Measurements from ENCODE around the gene NFATC4. TPM values are rescaled to one million over a fixed set of nuclear protein-coding genes. Genes with fewer than 3 reads are reported as not detected.

The NFATC4 gene
- total and polyA plus RNA-seq, 2 experiments from 2014 or later: 84.8 to 96.9 TPM

DNA sequence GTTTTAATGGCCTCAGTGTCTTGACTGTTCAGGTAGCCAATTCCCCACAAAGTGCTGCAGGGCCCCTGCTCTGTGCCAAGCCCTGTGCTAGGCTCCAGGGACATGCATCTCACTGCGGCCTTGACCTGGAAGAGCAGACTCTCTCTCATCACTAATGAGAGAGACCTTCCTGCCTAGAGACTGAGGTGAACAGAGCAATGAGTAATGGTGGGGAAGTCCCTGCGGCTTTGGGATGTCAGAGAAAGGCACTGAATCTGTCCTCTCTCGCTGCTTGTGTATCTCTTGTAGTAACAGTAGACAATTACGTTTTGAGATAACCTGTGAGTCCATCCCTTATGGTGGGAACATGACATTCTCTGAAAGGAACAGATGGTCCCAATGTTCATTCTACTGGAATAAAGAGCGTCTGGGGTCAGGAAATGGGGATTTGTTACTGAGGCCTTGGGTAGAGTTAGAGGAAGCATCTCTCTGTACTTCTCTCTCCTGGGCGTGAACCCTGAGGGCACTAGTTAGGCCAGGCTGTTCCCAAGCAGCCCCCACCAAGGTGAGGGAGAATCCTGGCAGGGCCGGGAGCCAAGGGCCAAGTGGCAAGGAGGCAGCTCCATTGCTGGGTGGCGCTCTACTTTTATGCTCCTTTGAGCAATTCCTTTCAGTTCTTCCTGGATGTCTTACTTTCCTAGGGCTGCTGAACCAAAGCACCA is 13.5 kb downstream of the NFATC4 start:
- no peak for DNase-seq
- no peaks in the 10 kb centered on the region for H4K20me1 ChIP-seq (ENCODE audit: insufficient read depth)
- no peak overlapping the region for H3K9ac ChIP-seq
- no peak overlapping the region for H3K4me2 ChIP-seq (ENCODE audit: unreplicated experiment)
- H3K36me3 ChIP-seq (ENCODE audit: low read depth): peaks cover 7% of the 10 kb centered on the region; the same call in 1 of the 2 replicates
- no peaks in the 10 kb centered on the region for H3K9me3 ChIP-seq (ENCODE audit: low read depth)
- H2AFZ ChIP-seq: no peak overlapping the region
- TF ChIP-seq EZH2 (IDR thresholded peaks at IDR 0.05; ENCODE audit: insufficient read depth, poor library complexity, severe bottlenecking) (no peak), EZH2phosphoT487 (IDR thresholded peaks at IDR 0.05; ENCODE audit: insufficient read depth, low read depth) (no peak)
- no peaks in the 10 kb centered on the region for H3K9me2 ChIP-seq (ENCODE audit: insufficient read depth)
- no peak overlapping the region for H3K27ac ChIP-seq
- no peaks in the 10 kb centered on the region for H3K27me3 ChIP-seq (replicated peaks; ENCODE audit: insufficient read depth)
- 84 to 85% methylated on average over 8 of the region's 8 CpGs for WGBS, 2 experiments (ENCODE audit: low coverage in 1 of 2, low lambda C conversion rate in 2 of 2, missing lambda C conversion rate in 2 of 2)
- H3F3A ChIP-seq (ENCODE audit: insufficient read depth): peaks cover 22% of the 10 kb centered on the region
- 0 out of 2 replicates have a peak, but pooled peaks cover 3% of the 10 kb centered on the region for H3K4me1 ChIP-seq (ENCODE audit: insufficient read depth)
- in situ Hi-C loops (cut with MboI): no loop called here
- H3K4me3 ChIP-seq: no peak overlapping the region
- no peaks in the 10 kb centered on the region for H3K79me2 ChIP-seq (ENCODE audit: insufficient read depth)

DNA sequence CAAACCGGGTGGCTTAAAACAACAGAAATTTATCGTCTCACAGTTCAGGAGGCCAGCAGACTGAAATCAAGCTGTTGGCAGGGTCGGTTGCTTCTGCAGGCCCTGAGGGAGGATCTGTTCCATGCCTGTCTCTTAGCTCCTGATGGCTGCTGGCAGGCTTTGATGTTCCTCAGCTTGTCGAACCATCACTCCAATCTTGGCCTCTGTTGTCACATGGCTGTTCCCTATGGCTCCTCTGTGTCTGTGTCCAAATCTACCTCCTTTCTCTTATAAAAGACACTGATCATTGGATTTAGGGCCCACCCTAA is 14.0 kb downstream of the NFATC4 start:
- Histone ChIP-seq H2AFZ (no peak overlapping the region), H3K27ac (no peak overlapping the region), H3K9me3 (ENCODE audit: low read depth) (no peaks in the 10 kb centered on the region), H3K9me2 (ENCODE audit: insufficient read depth) (no peaks in the 10 kb centered on the region), H3K79me2 (ENCODE audit: insufficient read depth) (no peaks in the 10 kb centered on the region), H3K4me2 (ENCODE audit: unreplicated experiment) (no peak overlapping the region), H3K4me1 (ENCODE audit: insufficient read depth) (0 out of 2 replicates have a peak, but pooled peaks cover 3% of the 10 kb centered on the region), H4K20me1 (ENCODE audit: insufficient read depth) (no peaks in the 10 kb centered on the region), H3K27me3 (replicated peaks; ENCODE audit: insufficient read depth) (no peaks in the 10 kb centered on the region), H3K36me3 (ENCODE audit: low read depth) (peaks cover 2% of the 10 kb centered on the region; the same call in 1 of the 2 replicates), H3K4me3 (no peak overlapping the region), H3F3A (ENCODE audit: insufficient read depth) (peaks cover 17% of the 10 kb centered on the region), H3K9ac (no peak overlapping the region)
- in situ Hi-C loops (cut with MboI): no loop called here
- TF ChIP-seq EZH2 (IDR thresholded peaks at IDR 0.05; ENCODE audit: insufficient read depth, poor library complexity, severe bottlenecking) (no peak), EZH2phosphoT487 (IDR thresholded peaks at IDR 0.05; ENCODE audit: insufficient read depth, low read depth) (no peak)
- 17 to 18% methylated on average over 4 of the region's 4 CpGs for WGBS, 2 experiments (ENCODE audit: low coverage in 1 of 2, low lambda C conversion rate in 2 of 2, missing lambda C conversion rate in 2 of 2)
- no peak for DNase-seq

DNA sequence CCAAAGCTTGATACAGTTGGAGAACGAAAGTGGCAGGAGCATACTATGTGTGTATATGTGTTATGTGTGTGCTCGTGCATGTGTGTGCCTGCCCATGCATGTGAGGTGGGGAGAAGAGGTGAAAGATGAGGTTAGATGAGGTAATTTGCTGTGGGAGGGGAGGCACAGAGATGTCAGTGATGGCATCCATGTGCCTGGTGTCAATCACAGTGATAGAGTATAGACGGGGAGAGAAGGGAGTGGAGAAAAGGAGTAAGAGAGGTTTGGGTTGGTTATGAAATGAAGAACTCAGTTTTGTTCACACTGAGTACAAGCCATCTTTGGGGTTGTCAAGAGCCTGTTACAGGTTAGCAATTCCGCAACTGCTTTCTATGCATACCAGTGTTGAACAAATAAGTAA is 16.2 kb downstream of the NFATC4 start:
- Histone ChIP-seq H2AFZ (no peak overlapping the region), H3K4me1 (ENCODE audit: insufficient read depth) (no peaks in the 10 kb centered on the region), H3K36me3 (ENCODE audit: low read depth) (no peaks in the 10 kb centered on the region), H3K27ac (no peak overlapping the region), H3K9ac (no peak overlapping the region), H3K9me2 (ENCODE audit: insufficient read depth) (no peaks in the 10 kb centered on the region), H3K4me2 (ENCODE audit: unreplicated experiment) (no peak overlapping the region), H3K4me3 (no peak overlapping the region), H3K79me2 (ENCODE audit: insufficient read depth) (no peaks in the 10 kb centered on the region), H3K9me3 (ENCODE audit: low read depth) (no peaks in the 10 kb centered on the region), H3K27me3 (replicated peaks; ENCODE audit: insufficient read depth) (no peaks in the 10 kb centered on the region), H4K20me1 (ENCODE audit: insufficient read depth) (no peaks in the 10 kb centered on the region), H3F3A (ENCODE audit: insufficient read depth) (no peaks in the 10 kb centered on the region)
- no peak for DNase-seq
- WGBS, 2 experiments (ENCODE audit: low coverage in 1 of 2, low lambda C conversion rate in 2 of 2, missing lambda C conversion rate in 2 of 2): 71 to 74% methylated on average over 4 of the region's 4 CpGs
- TF ChIP-seq EZH2 (IDR thresholded peaks at IDR 0.05; ENCODE audit: insufficient read depth, poor library complexity, severe bottlenecking): no peak
- TF ChIP-seq EZH2phosphoT487 (IDR thresholded peaks at IDR 0.05; ENCODE audit: insufficient read depth, low read depth): no peak
- in situ Hi-C loops (cut with MboI): no loop called here

- H3K36me3 ChIP-seq (ENCODE audit: low read depth): no peaks in the 10 kb centered on the region
- TF ChIP-seq EZH2phosphoT487 (IDR thresholded peaks at IDR 0.05; ENCODE audit: insufficient read depth, low read depth) (no peak), EZH2 (IDR thresholded peaks at IDR 0.05; ENCODE audit: insufficient read depth, poor library complexity, severe bottlenecking) (no peak)
- H3K27ac ChIP-seq: no peak overlapping the region
- H3K9me2 ChIP-seq (ENCODE audit: insufficient read depth): no peaks in the 10 kb centered on the region
- no peaks in the 10 kb centered on the region for H4K20me1 ChIP-seq (ENCODE audit: insufficient read depth)
- H3K4me1 ChIP-seq (ENCODE audit: insufficient read depth): no peaks in the 10 kb centered on the region
- H3K4me3 ChIP-seq: no peak overlapping the region
- no peak overlapping the region for H3K4me2 ChIP-seq (ENCODE audit: unreplicated experiment)
- in situ Hi-C loops (cut with MboI): no loop called here
- WGBS, 2 experiments (ENCODE audit: low coverage in 1 of 2, low lambda C conversion rate in 2 of 2, missing lambda C conversion rate in 2 of 2): 65 to 69% methylated on average over 4 of the region's 4 CpGs
- DNase-seq: no peak
- H3K27me3 ChIP-seq (replicated peaks; ENCODE audit: insufficient read depth): no peaks in the 10 kb centered on the region
- no peaks in the 10 kb centered on the region for H3F3A ChIP-seq (ENCODE audit: insufficient read depth)
- H3K79me2 ChIP-seq (ENCODE audit: insufficient read depth): no peaks in the 10 kb centered on the region
- H3K9me3 ChIP-seq (ENCODE audit: low read depth): no peaks in the 10 kb centered on the region
- no peak overlapping the region for H2AFZ ChIP-seq
- H3K9ac ChIP-seq: no peak overlapping the region
These were observed 17.5 kb downstream of the NFATC4 start for GRCh38 chr14:24385524-24385923.
